ENCODE results near the gene MRPL24. TPM values are rescaled to one million over a fixed set of nuclear protein-coding genes. Genes with fewer than 3 reads are reported as not detected.
A peak's percentile ranks its signal among the peaks of the same experiment; 100 is the strongest.

Gene MRPL24
- total and polyA plus RNA-seq, 2 of the 13 experiments (the other 11 are each of a cell fraction or from before 2014, with no cell fraction given): 38.1 to 42.9 TPM

- TF ChIP-seq ZNF280D (CRISPR knock-in tag; IDR thresholded peaks at IDR 0.05) (no peak), PCBP1 (IDR thresholded peaks at IDR 0.05; ENCODE audit: borderline replicate concordance, low read depth, low read length) (no peak), ARHGAP35 (CRISPR knock-in tag; IDR thresholded peaks at IDR 0.05; ENCODE audit: borderline replicate concordance) (no peak), KDM2A (CRISPR knock-in tag; IDR thresholded peaks at IDR 0.05; ENCODE audit: borderline replicate concordance, low read depth) (peak; percentile 66), ZFAT (CRISPR knock-in tag; conservative IDR thresholded peaks at IDR 0.05) (no peak), KAT8 (CRISPR knock-in tag; IDR thresholded peaks at IDR 0.05) (peak; percentile 72), ZNF558 (CRISPR knock-in tag; IDR thresholded peaks at IDR 0.05; ENCODE audit: borderline replicate concordance) (no peak), TGIF2 (CRISPR knock-in tag; IDR thresholded peaks at IDR 0.05) (peak; percentile 49; the same call in 1 of the 2 replicates), ZNF263 (CRISPR knock-in tag; IDR thresholded peaks at IDR 0.05) (no peak), HMGXB4 (CRISPR knock-in tag; IDR thresholded peaks at IDR 0.05; ENCODE audit: borderline replicate concordance in 1 of 2, low read depth in 1 of 2) (peak; percentile 75 to 89; a peak in 3 of 4 replicates), NFKB2 (CRISPR knock-in tag; IDR thresholded peaks at IDR 0.05; ENCODE audit: borderline replicate concordance) (no peak), ONECUT2 (CRISPR knock-in tag; IDR thresholded peaks at IDR 0.05) (no peak), SIX4 (CRISPR knock-in tag; IDR thresholded peaks at IDR 0.05) (no peak), MIXL1 (CRISPR knock-in tag; IDR thresholded peaks at IDR 0.05) (peak; percentile 31; the same call in 1 of the 2 replicates), SIN3A (IDR thresholded peaks at IDR 0.05; ENCODE audit: borderline replicate concordance, low read depth, low read length) (no peak), FOXO1 (CRISPR knock-in tag; IDR thresholded peaks at IDR 0.05) (0 out of 2 replicates have a peak, but pooled peaks have one; percentile 15), HNRNPK (IDR thresholded peaks at IDR 0.05; ENCODE audit: low read depth, low read length, poor library complexity, severe bottlenecking) (no peak), ZFP91 (CRISPR knock-in tag; IDR thresholded peaks at IDR 0.05; ENCODE audit: borderline replicate concordance) (no peak), KDM3A (CRISPR knock-in tag; IDR thresholded peaks at IDR 0.05; ENCODE audit: low read depth) (0 out of 2 replicates have a peak, but pooled peaks have one; percentile 50), DMTF1 (CRISPR knock-in tag; IDR thresholded peaks at IDR 0.05) (no peak)
Measured at GRCh38 chr1:156725683-156726280, 15.1 kb downstream of the MRPL24 start (continued).

All from HepG2 (cell line).